ENCODE data around the gene ARHGAP45. TPM values are rescaled to one million over a fixed set of nuclear protein-coding genes. Genes with fewer than 3 reads are reported as not detected.

Gene ARHGAP45
- total RNA-seq, 2 donors from 2014 or later: 27.4 to 37.9 TPM

DNA sequence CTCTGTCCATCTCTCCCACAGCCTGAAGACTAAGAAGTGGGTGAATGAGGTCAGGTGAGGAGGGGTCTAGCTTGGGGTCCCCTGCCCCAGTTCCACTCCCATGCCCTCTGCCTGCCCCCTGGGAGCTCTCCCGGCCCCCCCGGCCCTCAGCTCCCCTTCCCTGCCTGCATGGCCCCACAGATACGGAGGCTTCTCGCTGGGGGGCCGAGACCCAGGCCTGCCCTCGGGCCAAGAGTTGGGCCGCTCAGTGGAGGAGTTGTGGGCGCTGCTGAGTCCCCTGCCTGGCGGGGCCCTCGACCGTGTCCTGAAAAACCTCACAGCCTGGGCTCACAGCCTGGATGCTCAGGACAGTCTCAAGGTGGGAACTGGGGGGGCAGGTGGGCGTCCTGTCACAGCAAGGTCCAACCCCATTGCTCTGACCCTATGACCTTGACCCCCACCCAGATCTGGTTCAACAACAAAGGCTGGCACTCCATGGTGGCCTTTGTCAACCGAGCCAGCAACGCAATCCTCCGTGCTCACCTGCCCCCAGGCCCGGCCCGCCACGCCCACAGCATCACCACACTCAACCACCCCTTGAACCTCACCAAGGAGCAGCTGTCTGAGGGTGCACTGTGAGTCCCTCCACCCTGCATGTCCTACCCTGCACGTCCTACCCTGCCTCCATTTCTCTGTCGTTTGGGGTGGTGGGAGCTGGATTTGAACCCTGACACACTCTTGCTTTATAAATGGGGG lies 10.9 kb upstream of the ARHGAP45 start:
- TF ChIP-seq, protein P1, sequence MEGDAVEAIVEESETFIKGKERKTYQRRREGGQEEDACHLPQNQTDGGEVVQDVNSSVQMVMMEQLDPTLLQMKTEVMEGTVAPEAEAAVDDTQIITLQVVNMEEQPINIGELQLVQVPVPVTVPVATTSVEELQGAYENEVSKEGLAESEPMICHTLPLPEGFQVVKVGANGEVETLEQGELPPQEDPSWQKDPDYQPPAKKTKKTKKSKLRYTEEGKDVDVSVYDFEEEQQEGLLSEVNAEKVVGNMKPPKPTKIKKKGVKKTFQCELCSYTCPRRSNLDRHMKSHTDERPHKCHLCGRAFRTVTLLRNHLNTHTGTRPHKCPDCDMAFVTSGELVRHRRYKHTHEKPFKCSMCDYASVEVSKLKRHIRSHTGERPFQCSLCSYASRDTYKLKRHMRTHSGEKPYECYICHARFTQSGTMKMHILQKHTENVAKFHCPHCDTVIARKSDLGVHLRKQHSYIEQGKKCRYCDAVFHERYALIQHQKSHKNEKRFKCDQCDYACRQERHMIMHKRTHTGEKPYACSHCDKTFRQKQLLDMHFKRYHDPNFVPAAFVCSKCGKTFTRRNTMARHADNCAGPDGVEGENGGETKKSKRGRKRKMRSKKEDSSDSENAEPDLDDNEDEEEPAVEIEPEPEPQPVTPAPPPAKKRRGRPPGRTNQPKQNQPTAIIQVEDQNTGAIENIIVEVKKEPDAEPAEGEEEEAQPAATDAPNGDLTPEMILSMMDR (IDR thresholded peaks at IDR 0.05): no peak
- DNase-seq: no peak
- no peak overlapping the region for H3K4me3 ChIP-seq
- no peak overlapping the region for H3K9ac ChIP-seq (ENCODE audit: low read depth in 2 of 2, low read length in 2 of 2)
- intact Hi-C loops (cut with DNase I): no loop called here
- no peaks in the 10 kb centered on the region for H3K36me3 ChIP-seq
- H3K27ac ChIP-seq: no peak overlapping the region
- no peaks in the 10 kb centered on the region for H3K9me3 ChIP-seq
- no peaks in the 10 kb centered on the region for H3K27me3 ChIP-seq
- H3K4me1 ChIP-seq: no peaks in the 10 kb centered on the region

DNA sequence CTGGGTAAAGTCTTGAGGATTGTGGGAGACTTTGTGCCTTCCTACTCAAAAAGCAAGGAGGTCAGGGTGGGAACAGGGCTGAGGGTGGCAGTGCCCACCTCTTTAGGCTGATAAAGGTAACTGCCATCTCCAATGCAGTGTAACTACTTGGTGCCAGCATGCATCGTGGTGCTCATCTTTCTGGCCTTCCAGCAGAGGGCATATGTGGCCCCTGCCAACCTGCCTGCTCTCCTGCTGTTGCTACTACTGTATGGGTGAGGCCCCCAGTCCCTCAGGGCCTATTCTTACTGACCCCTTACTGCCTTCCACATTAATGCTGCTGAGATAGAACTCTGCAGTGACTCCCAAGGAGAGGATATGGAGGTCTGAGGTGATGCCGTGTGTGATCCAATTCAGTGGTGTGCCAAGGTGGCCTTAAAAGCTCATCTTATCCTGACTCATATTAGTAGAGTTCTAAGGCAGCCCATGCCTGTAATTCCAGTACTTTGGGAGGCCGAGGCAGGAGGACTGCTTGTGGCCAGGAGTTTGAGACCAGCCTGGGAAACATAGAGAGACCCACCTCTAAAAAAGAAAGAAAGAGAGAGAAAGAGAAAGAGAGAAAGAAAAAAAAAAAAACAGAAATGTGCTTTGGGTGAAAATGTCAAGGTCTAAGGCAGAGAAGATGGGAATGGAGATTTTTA lies 9.7 kb upstream of the ARHGAP45 start:
- H3K9ac ChIP-seq (ENCODE audit: low read depth in 2 of 2, low read length in 2 of 2): no peak overlapping the region
- no peaks in the 10 kb centered on the region for H3K27me3 ChIP-seq
- no peaks in the 10 kb centered on the region for H3K9me3 ChIP-seq
- intact Hi-C loops (cut with DNase I): no loop called here
- TF ChIP-seq, protein P1 (IDR thresholded peaks at IDR 0.05): no peak
- DNase-seq: no peak
- H3K4me3 ChIP-seq: no peak overlapping the region
- H3K4me1 ChIP-seq: no peaks in the 10 kb centered on the region
- no peaks in the 10 kb centered on the region for H3K36me3 ChIP-seq
- no peak overlapping the region for H3K27ac ChIP-seq

DNA sequence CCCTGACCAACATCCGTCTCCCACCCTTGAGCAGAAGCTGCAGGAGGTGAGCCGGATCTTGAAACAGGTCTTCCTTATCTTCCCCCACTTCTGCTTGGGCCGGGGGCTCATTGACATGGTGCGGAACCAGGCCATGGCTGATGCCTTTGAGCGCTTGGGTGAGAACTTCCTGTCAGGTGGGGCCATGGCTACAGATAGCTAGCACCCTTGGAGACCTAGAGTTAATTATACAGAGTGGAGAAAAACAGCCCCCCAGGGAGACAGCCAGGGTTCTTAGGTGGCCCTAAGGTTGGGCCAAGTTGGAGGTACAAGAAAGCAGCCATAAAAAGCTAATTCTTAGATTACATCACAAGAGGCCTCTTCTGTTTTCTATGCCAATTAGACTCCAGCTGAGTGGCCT lies 8.9 kb upstream of the ARHGAP45 start:
- no peak overlapping the region for H3K27ac ChIP-seq
- intact Hi-C loops (cut with DNase I): no loop called here

DNA sequence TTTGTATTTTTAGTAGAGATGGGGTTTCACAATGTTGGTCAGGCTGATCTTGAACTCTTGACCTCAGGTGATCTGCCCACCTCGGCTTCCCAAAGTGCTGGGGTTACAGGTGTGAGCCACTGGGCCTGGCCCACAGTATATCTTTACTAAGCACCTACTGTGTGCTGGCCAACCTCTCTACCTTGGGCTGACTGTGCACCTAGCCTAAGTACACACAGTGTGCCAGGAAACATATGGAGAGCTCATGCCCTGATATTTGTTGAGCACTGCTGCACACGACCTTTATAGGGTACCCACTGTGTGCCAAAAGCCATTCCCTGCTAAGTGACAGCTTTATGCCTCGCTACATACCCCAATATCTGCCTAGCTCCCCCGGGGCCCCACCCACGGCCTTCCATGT lies 6.3 kb upstream of the ARHGAP45 start:
- Histone ChIP-seq H3K9me3 (no peaks in the 10 kb centered on the region), H3K9ac (ENCODE audit: low read depth in 2 of 2, low read length in 2 of 2) (no peak overlapping the region), H3K27ac (no peak overlapping the region), H3K27me3 (no peaks in the 10 kb centered on the region), H3K36me3 (no peaks in the 10 kb centered on the region), H3K4me3 (no peak overlapping the region), H3K4me1 (peaks cover 8% of the 10 kb centered on the region)
- TF ChIP-seq, protein P1 (IDR thresholded peaks at IDR 0.05): no peak
- no peak for DNase-seq
- intact Hi-C loops (cut with DNase I): no loop called here

More for the DNA sequence above, 8.9 kb upstream of the ARHGAP45 start:
- TF ChIP-seq, protein P1 (IDR thresholded peaks at IDR 0.05): no peak
- no peaks in the 10 kb centered on the region for H3K27me3 ChIP-seq
- no peaks in the 10 kb centered on the region for H3K4me1 ChIP-seq
- no peak overlapping the region for H3K9ac ChIP-seq (ENCODE audit: low read depth in 2 of 2, low read length in 2 of 2)
- H3K36me3 ChIP-seq: no peaks in the 10 kb centered on the region
- H3K4me3 ChIP-seq: no peak overlapping the region
- DNase-seq: no peak
- H3K9me3 ChIP-seq: no peaks in the 10 kb centered on the region

DNA sequence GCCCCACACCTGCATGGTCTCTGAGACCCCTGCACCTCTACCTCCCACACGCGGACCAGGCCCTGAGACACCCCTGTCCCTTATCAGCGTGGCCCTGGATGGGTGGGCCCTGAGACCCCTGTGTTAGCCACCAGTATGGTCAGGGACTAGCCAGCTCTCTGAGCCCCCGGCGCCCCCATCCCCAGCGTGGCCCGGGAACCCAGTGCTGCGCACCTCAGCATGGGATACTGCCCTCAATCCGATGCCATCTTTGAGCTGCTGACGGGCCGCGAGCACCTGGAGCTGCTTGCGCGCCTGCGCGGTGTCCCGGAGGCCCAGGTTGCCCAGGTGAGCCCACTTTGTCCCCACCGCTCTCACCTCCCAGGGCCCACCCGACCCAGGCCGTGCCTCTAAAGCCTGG lies 5.0 kb upstream of the ARHGAP45 start:
- intact Hi-C loops (cut with DNase I): no loop called here
- H3K36me3 ChIP-seq: no peaks in the 10 kb centered on the region
- no peaks in the 10 kb centered on the region for H3K9me3 ChIP-seq
- no peak overlapping the region for H3K27ac ChIP-seq
- no peak overlapping the region for H3K9ac ChIP-seq (ENCODE audit: low read depth in 2 of 2, low read length in 2 of 2)
- peaks cover 18% of the 10 kb centered on the region for H3K4me1 ChIP-seq
- TF ChIP-seq, protein P1 (IDR thresholded peaks at IDR 0.05): no peak
- DNase-seq: peak; percentile 18
- H3K27me3 ChIP-seq: peaks cover 8% of the 10 kb centered on the region
- no peak overlapping the region for H3K4me3 ChIP-seq
